CD4-positive, alpha-beta memory T cell (primary cell): ENCODE data around the gene GALNTL6. TPM values are rescaled to one million over a fixed set of nuclear protein-coding genes. Genes with fewer than 3 reads are reported as not detected.

Experiments used
- CTCF ChIA-PET: fragments of 350-600 bp; sonication (Branson Sonifier 250); formaldehyde crosslinking; loops from one replicate; lab custom pipeline; 2021; ENCODE audit warnings: inconsistent platforms; ENCODE audit not compliant: partially characterized antibody; lab: Charles Lee
- POLR2A ChIA-PET: fragments of 350-600 bp; sonication (Branson Sonifier 250); formaldehyde crosslinking; loops from one replicate; lab custom pipeline; 2021; ENCODE audit not compliant: partially characterized antibody; lab: Charles Lee
- DNase-seq, 5 donors: peaks; one replicate each; pipeline versions ENCODE4 v3.0.0 to v3.0.0-alpha.2; 2020 to 2022; ENCODE audit warnings: mixed read lengths in 1 of 5
- H3K27ac ChIP-seq: one replicate; pipeline ENCODE4 v1.7.0; 2013; ENCODE audit warnings: low read depth, low read length
- H3K27me3 ChIP-seq: 2 replicates; pipeline ENCODE4 v1.7.0; 2013; ENCODE audit warnings: mild to moderate bottlenecking, low read length, moderate library complexity; ENCODE audit not compliant: insufficient read depth
- H3K36me3 ChIP-seq: 2 replicates; pipeline ENCODE4 v1.7.0; 2013; ENCODE audit warnings: mild to moderate bottlenecking, low read length, moderate library complexity; ENCODE audit not compliant: insufficient read depth
- H3K4me1 ChIP-seq: 2 replicates; pipeline ENCODE4 v1.7.0; 2013; ENCODE audit warnings: mild to moderate bottlenecking, low read length, moderate library complexity; ENCODE audit not compliant: insufficient read depth
- H3K4me3 ChIP-seq, 2 donors: one replicate each; pipeline ENCODE4 v1.7.0; 2013; ENCODE audit warnings: low read length in 2 of 2, mild to moderate bottlenecking in 1 of 2
- H3K9me3 ChIP-seq, 2 donors: one replicate each; pipeline ENCODE4 v1.7.0; 2013; ENCODE audit warnings: low read length in 2 of 2, control low read depth in 1 of 2; ENCODE audit not compliant: control insufficient read depth in 1 of 2
- H3K27ac Mint-ChIP-seq, 7 donors: one replicate each; pipeline ENCODE4 v1.8.0; 2020 to 2021; ENCODE audit warnings: mixed read lengths in 7 of 7, mild to moderate bottlenecking in 6 of 7, inconsistent platforms in 3 of 7, moderate library complexity in 3 of 7
- H3K27me3 Mint-ChIP-seq, 2 donors: one replicate each; pipeline ENCODE4 v1.8.0; 2020 to 2021; ENCODE audit warnings: mixed read lengths in 2 of 2
- H3K36me3 Mint-ChIP-seq, 2 donors: one replicate each; pipeline ENCODE4 v1.8.0; 2020 to 2021; ENCODE audit warnings: mixed read lengths in 2 of 2, inconsistent platforms in 1 of 2, mild to moderate bottlenecking in 1 of 2
- H3K4me1 Mint-ChIP-seq, 4 donors: one replicate each; pipeline ENCODE4 v1.8.0; 2020 to 2021; ENCODE audit warnings: mixed read lengths in 4 of 4, mild to moderate bottlenecking in 1 of 4
- H3K4me3 Mint-ChIP-seq, 8 donors: one replicate each; pipeline ENCODE4 v1.8.0; 2020 to 2021; ENCODE audit warnings: mixed read lengths in 8 of 8, mild to moderate bottlenecking in 7 of 8, moderate library complexity in 6 of 8, inconsistent platforms in 3 of 8
- H3K9me3 Mint-ChIP-seq, 8 donors: one replicate each; pipeline ENCODE4 v1.8.0; 2020 to 2021; ENCODE audit warnings: mixed read lengths in 8 of 8, mild to moderate bottlenecking in 5 of 8, inconsistent platforms in 3 of 8, moderate library complexity in 1 of 8
- intact Hi-C: fragments of 100-400 bp; cut with micrococcal nuclease; formaldehyde crosslinking; loops from one replicate; pipeline ENCODE4 v1.15.1; 2023
- polyA plus RNA-seq, 2 donors: library from polyadenylated mRNA; unstranded; fragments of 300-500 nt; fragmentation: Illumina TruSeq; gene quantifications; one replicate each; pipeline ENCODE4 v1.2.3, GENCODE V29; 2021
- total RNA-seq, 2 experiments: library from RNA; stranded (reverse); gene quantifications; one replicate each; pipeline ENCODE4 v1.2.3, GENCODE V29; 2021

The GALNTL6 gene
- total and polyA plus RNA-seq, 4 experiments from 2014 or later, result not detected

GRCh38 chr4:172061204-172061603, 248.0 kb downstream of the GALNTL6 start:
- no peak overlapping the region for H3K4me3 ChIP-seq
- POLR2A ChIA-PET, result no interaction called here
- no peak for DNase-seq
- H3K36me3 ChIP-seq, result no peaks in the 10 kb centered on the region
- no peaks in the 10 kb centered on the region for H3K36me3 Mint-ChIP-seq
- H3K4me3 Mint-ChIP-seq, result no peak overlapping the region
- H3K9me3 Mint-ChIP-seq, result peaks cover 0 to 18% (median 5%) of the 10 kb centered on the region in 8 donors
- H3K9me3 ChIP-seq, result no peaks in the 10 kb centered on the region
- no peaks in the 10 kb centered on the region for H3K4me1 ChIP-seq
- H3K27me3 Mint-ChIP-seq, result no peaks in the 10 kb centered on the region
- H3K27me3 ChIP-seq, result no peaks in the 10 kb centered on the region
- CTCF ChIA-PET, result no interaction called here
- no peak overlapping the region for H3K27ac ChIP-seq
- H3K27ac Mint-ChIP-seq, result no peak overlapping the region
- intact Hi-C loops, result no loop called here
- H3K4me1 Mint-ChIP-seq, result no peaks in the 10 kb centered on the region

- Histone ChIP-seq H3K36me3 (no peaks in the 10 kb centered on the region), H3K9me3 (no peaks in the 10 kb centered on the region), H3K27ac (no peak overlapping the region), H3K27me3 (no peaks in the 10 kb centered on the region), H3K4me1 (no peaks in the 10 kb centered on the region), H3K4me3 (no peak overlapping the region)
- Mint-ChIP-seq H3K4me3 (no peak overlapping the region), H3K36me3 (no peaks in the 10 kb centered on the region), H3K27ac (no peak overlapping the region), H3K9me3 (peaks cover 5 to 18% (median 7%) of the 10 kb centered on the region in 8 donors), H3K27me3 (no peaks in the 10 kb centered on the region), H3K4me1 (no peaks in the 10 kb centered on the region)
- ChIA-PET CTCF (no interaction called here), POLR2A (no interaction called here)
- intact Hi-C loops, result no loop called here
- no peak for DNase-seq
Observed at GRCh38 chr4:172068506-172068905, 255.3 kb downstream of the GALNTL6 start.

GRCh38 chr4:172073590-172073989, 260.4 kb downstream of the GALNTL6 start:
- H3K4me1 Mint-ChIP-seq, result no peaks in the 10 kb centered on the region

GRCh38 chr4:172083272-172083671, 270.1 kb downstream of the GALNTL6 start:
- no peaks in the 10 kb centered on the region for H3K27me3 Mint-ChIP-seq
- H3K27me3 ChIP-seq, result no peaks in the 10 kb centered on the region
- no peak overlapping the region for H3K27ac Mint-ChIP-seq
- no peaks in the 10 kb centered on the region for H3K4me1 Mint-ChIP-seq
- H3K27ac ChIP-seq, result no peak overlapping the region
- POLR2A ChIA-PET, result no interaction called here
- H3K36me3 Mint-ChIP-seq, result no peaks in the 10 kb centered on the region
- peaks cover 0 to 4% (median 0%) of the 10 kb centered on the region in 8 donors for H3K9me3 Mint-ChIP-seq
- H3K36me3 ChIP-seq, result no peaks in the 10 kb centered on the region
- H3K9me3 ChIP-seq, result no peaks in the 10 kb centered on the region
- CTCF ChIA-PET, result no interaction called here
- H3K4me3 Mint-ChIP-seq, result no peak overlapping the region
- intact Hi-C loops, result no loop called here
- no peaks in the 10 kb centered on the region for H3K4me1 ChIP-seq
- no peak for DNase-seq
- no peak overlapping the region for H3K4me3 ChIP-seq

More at GRCh38 chr4:172073590-172073989, 260.4 kb downstream of the GALNTL6 start:
- Histone ChIP-seq H3K4me3 (no peak overlapping the region), H3K4me1 (no peaks in the 10 kb centered on the region), H3K27ac (no peak overlapping the region), H3K27me3 (no peaks in the 10 kb centered on the region), H3K9me3 (no peaks in the 10 kb centered on the region), H3K36me3 (no peaks in the 10 kb centered on the region)
- ChIA-PET CTCF (no interaction called here), POLR2A (no interaction called here)
- H3K4me3 Mint-ChIP-seq, result no peak overlapping the region
- H3K27me3 Mint-ChIP-seq, result no peaks in the 10 kb centered on the region
- no peak for DNase-seq
- intact Hi-C loops, result no loop called here
- H3K27ac Mint-ChIP-seq, result no peak overlapping the region
- H3K36me3 Mint-ChIP-seq, result no peaks in the 10 kb centered on the region
- peaks cover 0 to 15% (median 3%) of the 10 kb centered on the region in 8 donors for H3K9me3 Mint-ChIP-seq

- H3K4me3 Mint-ChIP-seq, result no peak overlapping the region
- intact Hi-C loops, result no loop called here
- H3K9me3 Mint-ChIP-seq, result peaks cover 0 to 10% (median 3%) of the 10 kb centered on the region in 8 donors
- Histone ChIP-seq H3K36me3 (no peaks in the 10 kb centered on the region), H3K27me3 (no peaks in the 10 kb centered on the region), H3K4me3 (no peak overlapping the region), H3K27ac (no peak overlapping the region), H3K9me3 (no peaks in the 10 kb centered on the region), H3K4me1 (no peaks in the 10 kb centered on the region)
- ChIA-PET POLR2A (no interaction called here), CTCF (no interaction called here)
- no peak for DNase-seq
- H3K4me1 Mint-ChIP-seq, result no peaks in the 10 kb centered on the region
- H3K27ac Mint-ChIP-seq, result no peak overlapping the region
- H3K27me3 Mint-ChIP-seq, result no peaks in the 10 kb centered on the region
- H3K36me3 Mint-ChIP-seq, result no peaks in the 10 kb centered on the region
Observed at GRCh38 chr4:172088556-172088955, 275.4 kb downstream of the GALNTL6 start.

GRCh38 chr4:172095161-172095560, 282.0 kb downstream of the GALNTL6 start:
- POLR2A ChIA-PET, result no interaction called here
- Mint-ChIP-seq H3K27me3 (no peaks in the 10 kb centered on the region), H3K4me3 (no peak overlapping the region), H3K9me3 (peaks cover 0 to 10% (median 2%) of the 10 kb centered on the region in 8 donors), H3K36me3 (no peaks in the 10 kb centered on the region), H3K27ac (no peak overlapping the region), H3K4me1 (no peaks in the 10 kb centered on the region)
- intact Hi-C loops, result no loop called here
- H3K4me3 ChIP-seq, result no peak overlapping the region
- H3K9me3 ChIP-seq, result peaks cover 0 to 6% of the 10 kb centered on the region in 2 donors
- no peak for DNase-seq
- no peaks in the 10 kb centered on the region for H3K27me3 ChIP-seq
- no peaks in the 10 kb centered on the region for H3K4me1 ChIP-seq
- CTCF ChIA-PET, result no interaction called here
- no peaks in the 10 kb centered on the region for H3K36me3 ChIP-seq
- no peak overlapping the region for H3K27ac ChIP-seq

- Mint-ChIP-seq H3K36me3 (no peaks in the 10 kb centered on the region), H3K4me3 (no peak overlapping the region), H3K4me1 (no peaks in the 10 kb centered on the region), H3K27me3 (no peaks in the 10 kb centered on the region), H3K9me3 (peaks cover 0 to 8% (median 3%) of the 10 kb centered on the region in 8 donors), H3K27ac (no peak overlapping the region)
- DNase-seq, result no peak
- Histone ChIP-seq H3K27me3 (no peaks in the 10 kb centered on the region), H3K9me3 (peaks cover 0 to 6% of the 10 kb centered on the region in 2 donors), H3K4me3 (no peak overlapping the region), H3K4me1 (no peaks in the 10 kb centered on the region), H3K27ac (no peak overlapping the region), H3K36me3 (no peaks in the 10 kb centered on the region)
- intact Hi-C loops, result no loop called here
- ChIA-PET POLR2A (no interaction called here), CTCF (no interaction called here)
Observed at GRCh38 chr4:172096786-172097185, 283.6 kb downstream of the GALNTL6 start.

- Mint-ChIP-seq H3K36me3 (no peaks in the 10 kb centered on the region), H3K4me3 (no peak overlapping the region), H3K27ac (no peak overlapping the region), H3K27me3 (no peaks in the 10 kb centered on the region), H3K9me3 (peaks cover 0 to 11% (median 7%) of the 10 kb centered on the region in 8 donors), H3K4me1 (no peaks in the 10 kb centered on the region)
- H3K27me3 ChIP-seq, result no peaks in the 10 kb centered on the region
- no peak overlapping the region for H3K4me3 ChIP-seq
- CTCF ChIA-PET, result no interaction called here
- H3K9me3 ChIP-seq, result peaks cover 0 to 6% of the 10 kb centered on the region in 2 donors
- no peaks in the 10 kb centered on the region for H3K36me3 ChIP-seq
- no peak for DNase-seq
- H3K27ac ChIP-seq, result no peak overlapping the region
- no peaks in the 10 kb centered on the region for H3K4me1 ChIP-seq
- POLR2A ChIA-PET, result no interaction called here
- intact Hi-C loops, result no loop called here
Observed at GRCh38 chr4:172099376-172099775, 286.2 kb downstream of the GALNTL6 start.
